ENCODE data around the gene SMIM33. TPM values are rescaled to one million over a fixed set of nuclear protein-coding genes. Genes with fewer than 3 reads are reported as not detected.

SMIM33 gene
- total and polyA plus RNA-seq, 2 of the 13 experiments (the other 11 are each of a cell fraction or from before 2014, with no cell fraction given), result not detected

- peak; percentile 33 for TF ChIP-seq TEAD3 (CRISPR knock-in tag; optimal IDR thresholded peaks at IDR 0.05; ENCODE audit: borderline replicate concordance)
Measured at GRCh38 chr5:139513434-139513833, 42.6 kb downstream of the SMIM33 start (continued).

- peaks cover 5 to 28% of the 10 kb centered on the region in 2 experiments; a peak in 4 of 5 replicates for H3K36me3 ChIP-seq (replicated peaks in 1 of 2; ENCODE audit: control insufficient read depth in 1 of 2, insufficient read depth in 2 of 2, low read length in 2 of 2)
- H2AFZ ChIP-seq (ENCODE audit: low read length), result no peak overlapping the region
- ATAC-seq, result no peak
- no peaks in the 10 kb centered on the region for H3K79me2 ChIP-seq (ENCODE audit: insufficient read depth, low read length)
- H4K20me1 ChIP-seq (ENCODE audit: insufficient read depth, low read length), result no peaks in the 10 kb centered on the region
- intact Hi-C loops (cut with micrococcal nuclease; ENCODE audit: unreplicated experiment) (loop anchor here (1.0 kb wide), 1 partner anchor 92 kb away; no protein-coding TSS in a partner anchor), in situ Hi-C loops (cut with HindIII; ENCODE audit: extremely low pct_ligation_motif_present, low pct_unique_long_range_greater_than_20kb) (no loop called here)
- H3K27me3 ChIP-seq (ENCODE audit: control insufficient read depth in 1 of 2, insufficient read depth in 2 of 2, low read length in 2 of 2), result no peaks in the 10 kb centered on the region; a peak in 1 of 5 replicates
- peaks cover 18% of the 10 kb centered on the region for H3K4me1 ChIP-seq (ENCODE audit: insufficient read depth, low read length)
- FAIRE-seq, result no peak
- no TSS peak for BruUV-seq (replicated peaks)
- WGBS (ENCODE audit: low lambda C conversion rate), result 88% methylated on average over 4 of the region's 6 CpGs
- CTCF ChIA-PET (ENCODE audit: low intra/inter-chr PET ratio, low total read pairs), result interaction anchor here (1.3 to 3.2 kb wide), 2 partner anchors 92 to 129 kb away, joined by 4 to 60 read pairs; no protein-coding TSS in a partner anchor
- H3K4me2 ChIP-seq (ENCODE audit: low read depth, low read length), result no peak overlapping the region
- H3K9me3 ChIP-seq (ENCODE audit: low read length), result no peaks in the 10 kb centered on the region
- no peak overlapping the region for H3K9ac ChIP-seq (ENCODE audit: insufficient read depth, low read depth, low read length)
- no peak overlapping the region for H3K4me3 ChIP-seq (replicated peaks in 1 of 3; ENCODE audit: insufficient read depth in 1 of 3, low read depth in 2 of 3, low read length in 3 of 3)
- H3K27ac ChIP-seq (ENCODE audit: extremely low read length, insufficient read depth, low read length), result no peak overlapping the region
- POLR2A ChIA-PET, result interaction anchor here (0.9 to 2.4 kb wide), 6 partner anchors 9 to 92 kb away, joined by 3 to 23 read pairs (median 3); partner anchors contain the start of genes DNAJC18 and UBE2D2
- DNase-seq (ENCODE audit: low spot score), result no peak
- TF ChIP-seq KDM1A (CRISPR knock-in tag; IDR thresholded peaks at IDR 0.05) (no peak), ZNF264 (CRISPR knock-in tag; IDR thresholded peaks at IDR 0.05) (no peak), PITX1 (CRISPR knock-in tag; IDR thresholded peaks at IDR 0.05) (no peak), PPARG (CRISPR knock-in tag; conservative IDR thresholded peaks at IDR 0.05) (no peak), EEA1 (CRISPR knock-in tag; IDR thresholded peaks at IDR 0.05; ENCODE audit: borderline replicate concordance) (no peak), JUN (CRISPR knock-in tag; IDR thresholded peaks at IDR 0.05) (no peak), ZNF263 (CRISPR knock-in tag; IDR thresholded peaks at IDR 0.05) (no peak), ZFP91 (CRISPR knock-in tag; IDR thresholded peaks at IDR 0.05; ENCODE audit: borderline replicate concordance) (peak; percentile 27; the same call in 1 of the 2 replicates), MBNL3 (CRISPR knock-in tag; conservative IDR thresholded peaks at IDR 0.05) (no peak), ZNF710 (CRISPR knock-in tag; IDR thresholded peaks at IDR 0.05; ENCODE audit: borderline replicate concordance) (no peak), ZNF570 (CRISPR knock-in tag; IDR thresholded peaks at IDR 0.05; ENCODE audit: borderline replicate concordance) (no peak), GLI4 (CRISPR knock-in tag; IDR thresholded peaks at IDR 0.05; ENCODE audit: borderline replicate concordance) (no peak), ZNF891 (CRISPR knock-in tag; IDR thresholded peaks at IDR 0.05) (0 out of 2 replicates have a peak, but pooled peaks have one; percentile 18), ZBTB38 (CRISPR knock-in tag; IDR thresholded peaks at IDR 0.05) (no peak), ZMYM2 (CRISPR knock-in tag; IDR thresholded peaks at IDR 0.05) (no peak), ZNF354B (CRISPR knock-in tag; IDR thresholded peaks at IDR 0.05) (no peak), RARA (CRISPR knock-in tag; IDR thresholded peaks at IDR 0.05) (no peak), ZNF24 (IDR thresholded peaks at IDR 0.05) (no peak), MYPOP (CRISPR knock-in tag; IDR thresholded peaks at IDR 0.05) (peak; percentile 51; the same call in 1 of the 2 replicates)
Measured at GRCh38 chr5:139513852-139514485, 43.2 kb downstream of the SMIM33 start.

Data from HepG2 (cell line).